Measurements from ENCODE around the gene EFCAB11. TPM values are rescaled to one million over a fixed set of nuclear protein-coding genes. Genes with fewer than 3 reads are reported as not detected.

Gene EFCAB11
- total and polyA plus RNA-seq, 8 donors, result 1.3 to 5.8 (median 2.6) TPM

- no peaks in the 10 kb centered on the region for H3K4me1 ChIP-seq
- no peak for TF ChIP-seq CTCF (IDR thresholded peaks at IDR 0.05)
- ATAC-seq (no peak), DNase-seq (no peak), FAIRE-seq (no peak)
- H3K27me3 ChIP-seq, result no peaks in the 10 kb centered on the region
- no peak overlapping the region for H3K4me3 ChIP-seq
- intact Hi-C loops (cut with DNase I), result no loop called here
- no peaks in the 10 kb centered on the region for H3K36me3 ChIP-seq
- H3K9me3 ChIP-seq, result no peaks in the 10 kb centered on the region
- no peak overlapping the region for H3K27ac ChIP-seq
Observed at GRCh38 chr14:89947344-89947743, 7.2 kb downstream of the EFCAB11 start.

GRCh38 chr14:89941830-89942377 lies 12.6 kb downstream of the EFCAB11 start:
- Histone ChIP-seq H3K4me1 (no peaks in the 10 kb centered on the region), H3K27ac (no peak overlapping the region), H3K9me3 (no peaks in the 10 kb centered on the region), H3K4me3 (no peak overlapping the region), H3K36me3 (no peaks in the 10 kb centered on the region), H3K27me3 (no peaks in the 10 kb centered on the region)
- intact Hi-C loops (cut with DNase I), result no loop called here
- FAIRE-seq (no peak), DNase-seq (no peak), ATAC-seq (no peak)
- 78 to 87% methylated on average over 2 of the region's 2 CpGs for WGBS, 2 donors
- no peak for TF ChIP-seq CTCF (IDR thresholded peaks at IDR 0.05)

GRCh38 chr14:89936654-89937185 lies 17.8 kb downstream of the EFCAB11 start:
- no peak for FAIRE-seq
- no peak for DNase-seq
- WGBS, 2 donors, result 56 to 58% methylated on average over 3 of the region's 3 CpGs
- intact Hi-C loops (cut with DNase I), result no loop called here
- no peak for ATAC-seq
- no peaks in the 10 kb centered on the region for H3K36me3 ChIP-seq
- no peaks in the 10 kb centered on the region for H3K4me1 ChIP-seq
- no peaks in the 10 kb centered on the region for H3K9me3 ChIP-seq
- H3K27me3 ChIP-seq, result no peaks in the 10 kb centered on the region
- H3K4me3 ChIP-seq, result no peak overlapping the region
- no peak for TF ChIP-seq CTCF (IDR thresholded peaks at IDR 0.05)
- H3K27ac ChIP-seq, result no peak overlapping the region

GRCh38 chr14:89933002-89933401 lies 21.5 kb downstream of the EFCAB11 start:
- no peaks in the 10 kb centered on the region for H3K9me3 ChIP-seq
- 41 to 43% methylated on average over 6 of the region's 6 CpGs for WGBS, 2 donors
- intact Hi-C loops (cut with DNase I), result no loop called here
- H3K27ac ChIP-seq, result no peak overlapping the region
- H3K36me3 ChIP-seq, result no peaks in the 10 kb centered on the region
- no peak overlapping the region for H3K4me3 ChIP-seq
- ATAC-seq, result no peak
- FAIRE-seq, result no peak
- DNase-seq, result no peak
- TF ChIP-seq CTCF (IDR thresholded peaks at IDR 0.05), result no peak
- no peaks in the 10 kb centered on the region for H3K27me3 ChIP-seq
- H3K4me1 ChIP-seq, result no peaks in the 10 kb centered on the region

- H3K4me3 ChIP-seq, result no peak overlapping the region
- no peaks in the 10 kb centered on the region for H3K4me1 ChIP-seq
- no peaks in the 10 kb centered on the region for H3K27me3 ChIP-seq
- ATAC-seq, result no peak
- TF ChIP-seq CTCF (IDR thresholded peaks at IDR 0.05), result no peak
- H3K9me3 ChIP-seq, result no peaks in the 10 kb centered on the region
- no peaks in the 10 kb centered on the region for H3K36me3 ChIP-seq
- H3K27ac ChIP-seq, result no peak overlapping the region
- WGBS, 2 donors, result 93 to 95% methylated on average over 13 of the region's 13 CpGs
- no peak for FAIRE-seq
- intact Hi-C loops (cut with DNase I), result no loop called here
- DNase-seq, result no peak
Observed at GRCh38 chr14:89927186-89927865, 27.2 kb downstream of the EFCAB11 start.

Measured in pancreas (tissue), 10 donors.